H1 (cell line): ENCODE data around the gene MEA1. TPM values are rescaled to one million over a fixed set of nuclear protein-coding genes. Genes with fewer than 3 reads are reported as not detected.
"Not testable (repeated sequence)": the region's sequence is repeated elsewhere in the genome, so short reads cannot be mapped to it uniquely, and the experiment has no call there.

Experiments
- CTCF ChIA-PET: fragments of 300-600 bp; sonication (Branson Sonifier 250); formaldehyde crosslinking; loops from one replicate; lab custom pipeline; 2021; ENCODE audit not compliant: partially characterized antibody; lab: Charles Lee
- POLR2A ChIA-PET: fragments of 300-600 bp; sonication (Branson Sonifier 250); formaldehyde crosslinking; loops from one replicate; lab custom pipeline; 2021; ENCODE audit warnings: inconsistent platforms; ENCODE audit not compliant: partially characterized antibody; lab: Charles Lee
- DNase-seq, 2 experiments: peaks; one replicate each; pipeline versions ENCODE4 v3.0.0 to v3.0.0-alpha.2; 2010 to 2022; ENCODE audit warnings: low spot score in 2 of 2, low read depth in 1 of 2, mixed read lengths in 1 of 2
- FAIRE-seq: peaks from 2 replicates; lab custom pipeline; 2011; peaks lifted over from hg19 to GRCh38; lab: Jason Lieb, UNC
- H2AFZ ChIP-seq: 2 replicates; pipeline ENCODE4 v1.8.1; 2012; ENCODE audit warnings: low read length, inconsistent platforms
- H2AK5ac ChIP-seq: 2 replicates; pipeline ENCODE4 v1.6.1; 2013; ENCODE audit warnings: low read depth, low read length
- H2BK120ac ChIP-seq: replicated peaks from 2 replicates; pipeline ENCODE3; 2013; ENCODE audit warnings: low read depth, low read length, inconsistent platforms
- H2BK12ac ChIP-seq: 2 replicates; pipeline ENCODE4 v1.6.1; 2013; ENCODE audit warnings: low read depth, low read length
- H2BK15ac ChIP-seq: 2 replicates; pipeline ENCODE4 v1.6.1; 2013; ENCODE audit warnings: low read length
- H2BK20ac ChIP-seq: 2 replicates; pipeline ENCODE4 v1.6.1; 2013; ENCODE audit warnings: low read length
- H2BK5ac ChIP-seq: 2 replicates; pipeline ENCODE4 v1.6.1; 2013; ENCODE audit warnings: low read depth, low read length
- H3K14ac ChIP-seq: 2 replicates; pipeline ENCODE4 v1.6.1; 2013; ENCODE audit warnings: inconsistent platforms; ENCODE audit not compliant: insufficient read length
- H3K18ac ChIP-seq: 2 replicates; pipeline ENCODE4 v1.6.1; 2013; ENCODE audit warnings: low read length; ENCODE audit errors: extremely low read depth
- H3K23ac ChIP-seq: 2 replicates; pipeline ENCODE4 v1.6.1; 2013; ENCODE audit warnings: inconsistent platforms; ENCODE audit not compliant: insufficient read length
- H3K23me2 ChIP-seq: 2 replicates; pipeline ENCODE4 v1.6.1; 2013; ENCODE audit warnings: low read depth, low read length
- H3K27ac ChIP-seq: 2 replicates; pipeline ENCODE4 v1.6.1; 2011; ENCODE audit warnings: low read depth, low read length, inconsistent platforms
- H3K27me3 ChIP-seq, 4 experiments: replicated peaks in 1 of 4; 1 replicate in 1 of 4; 2 replicates in 3 of 4; pipeline versions ENCODE4 v1.6.1 to v1.8.1; 2011 to 2013; ENCODE audit warnings: low read length in 3 of 4, mild to moderate bottlenecking in 3 of 4, inconsistent platforms in 2 of 4, mixed read lengths in 2 of 4, moderate library complexity in 1 of 4; ENCODE audit not compliant: control insufficient read depth in 3 of 4, insufficient read depth in 3 of 4; ENCODE audit errors: extremely low read depth in 1 of 4
- H3K36me3 ChIP-seq, 4 experiments: 2 replicates each; pipeline versions ENCODE4 v1.6.1 to v1.8.1; 2011 to 2013; ENCODE audit warnings: mild to moderate bottlenecking in 4 of 4, low read length in 3 of 4, moderate library complexity in 2 of 4, control low read depth in 1 of 4, inconsistent platforms in 1 of 4; ENCODE audit not compliant: insufficient read depth in 4 of 4, control insufficient read depth in 2 of 4
- H3K4ac ChIP-seq: replicated peaks from 2 replicates; pipeline ENCODE3; 2013; ENCODE audit warnings: low read length, low read depth, mixed read lengths, inconsistent platforms; ENCODE audit not compliant: insufficient read length
- H3K4me1 ChIP-seq, 4 experiments: replicated peaks in 1 of 4; 1 replicate in 1 of 4; 2 replicates in 3 of 4; pipeline versions ENCODE4 v1.6.1 to v1.8.1; 2011 to 2013; ENCODE audit warnings: low read length in 3 of 4, inconsistent platforms in 2 of 4, mixed read lengths in 1 of 4; ENCODE audit not compliant: insufficient read depth in 4 of 4, control insufficient read depth in 3 of 4
- H3K4me2 ChIP-seq, 2 experiments: 2 replicates each; pipeline versions ENCODE4 v1.6.1 to v1.8.1; 2011 to 2013; ENCODE audit warnings: low read depth in 2 of 2, low read length in 2 of 2, control low read depth in 1 of 2, inconsistent platforms in 1 of 2, mild to moderate bottlenecking in 1 of 2; ENCODE audit not compliant: insufficient read depth in 1 of 2
- H3K4me3 ChIP-seq, 4 experiments: fragments of 200-600, 300-600 bp in 1 of 4; sonication (generic), shearing (Covaris generic), sonication (Bioruptor Twin) in 1 of 4; 2 replicates each; pipeline versions ENCODE4 v1.5.1 to v1.8.1; 2011 to 2016; ENCODE audit warnings: low read length in 4 of 4, low read depth in 3 of 4, control low read depth in 2 of 4, inconsistent platforms in 2 of 4, mild to moderate bottlenecking in 2 of 4, mixed read lengths in 1 of 4, moderate library complexity in 1 of 4; ENCODE audit not compliant: insufficient read depth in 2 of 4; ENCODE audit errors: extremely low read depth in 1 of 4
- H3K56ac ChIP-seq: replicated peaks from 2 replicates; pipeline ENCODE3; 2013; ENCODE audit warnings: low read depth, mild to moderate bottlenecking, mixed read lengths, low read length, inconsistent platforms; ENCODE audit not compliant: insufficient read length
- H3K79me1 ChIP-seq: 2 replicates; pipeline ENCODE4 v1.6.1; 2013; ENCODE audit warnings: low read depth, low read length, control low read depth
- H3K79me2 ChIP-seq, 2 experiments: 2 replicates each; pipeline versions ENCODE4 v1.6.1 to v1.8.1; 2012 to 2013; ENCODE audit warnings: low read length in 2 of 2, mild to moderate bottlenecking in 2 of 2, inconsistent platforms in 1 of 2; ENCODE audit not compliant: insufficient read depth in 2 of 2, control insufficient read depth in 1 of 2
- H3K9ac ChIP-seq, 4 experiments: replicated peaks in 1 of 4; 1 replicate in 1 of 4; 2 replicates in 3 of 4; pipeline versions ENCODE4 v1.6.1 to v1.8.1; 2011 to 2013; ENCODE audit warnings: low read depth in 3 of 4, low read length in 3 of 4, control low read depth in 2 of 4, mild to moderate bottlenecking in 2 of 4, moderate library complexity in 2 of 4, inconsistent platforms in 1 of 4; ENCODE audit errors: extremely low read depth in 1 of 4
- H3K9me3 ChIP-seq, 2 experiments: 2 replicates each; pipeline versions ENCODE4 v1.6.1 to v1.8.1; 2012 to 2013; ENCODE audit warnings: mild to moderate bottlenecking in 2 of 2, moderate library complexity in 2 of 2, control low read depth in 1 of 2, inconsistent platforms in 1 of 2, low read depth in 1 of 2, low read length in 1 of 2, mixed read lengths in 1 of 2; ENCODE audit not compliant: insufficient read depth in 2 of 2
- H4K20me1 ChIP-seq, 2 experiments: replicated peaks in 1 of 2; 2 replicates each; pipeline versions ENCODE3 to v1.8.1; 2011 to 2013; ENCODE audit warnings: inconsistent platforms in 2 of 2, low read length in 2 of 2, mild to moderate bottlenecking in 1 of 2; ENCODE audit not compliant: insufficient read depth in 2 of 2, control insufficient read depth in 1 of 2
- H4K5ac ChIP-seq: 2 replicates; pipeline ENCODE4 v1.6.1; 2013; ENCODE audit warnings: low read length, low read depth, mixed read lengths, inconsistent platforms; ENCODE audit not compliant: insufficient read length
- H4K8ac ChIP-seq: 2 replicates; pipeline ENCODE4 v1.8.0; 2013; ENCODE audit warnings: mild to moderate bottlenecking, moderate library complexity, low read length, inconsistent platforms; ENCODE audit not compliant: insufficient read depth; ENCODE audit errors: extremely low read depth
- H4K91ac ChIP-seq: replicated peaks from 2 replicates; pipeline ENCODE3; 2013; ENCODE audit warnings: low read length, mixed read lengths, inconsistent platforms; ENCODE audit not compliant: insufficient read length
- WGBS, 2 experiments: shearing (Covaris generic) in 1 of 2; methylation state at CpG; one replicate each; pipeline versions ENCODE4 v1.1.6 to v1.1.7; 2013 to 2015; ENCODE audit warnings: low lambda C conversion rate in 2 of 2, mixed read lengths in 2 of 2, inconsistent platforms in 1 of 2, low coverage in 1 of 2, missing lambda C conversion rate in 1 of 2; ENCODE audit not compliant: insufficient replicate concordance in 2 of 2, insufficient coverage in 1 of 2, insufficient read length in 1 of 2; ENCODE audit errors: extremely low coverage in 1 of 2, missing lambda C conversion rate in 1 of 2; 5-methylcytosine and 5-hydroxymethylcytosine counted together
- polyA plus RNA-seq, 7 experiments: library from polyadenylated mRNA; depleted of rRNA in 3 of 7; stranded (reverse) in 5 of 7; unstranded in 2 of 7; fragments of >200 nt in 5 of 7; fragments of 200-250 nt in 2 of 7; gene quantifications; 1 replicate in 5 of 7; 2 replicates in 1 of 7; 4 replicates in 1 of 7; pipeline versions ENCODE4 v1.2.1 to v1.2.3, GENCODE V29; 2011 to 2013; ENCODE audit warnings: missing spikeins in 2 of 7, mixed read lengths in 2 of 7
- total RNA-seq: library from RNA; stranded (reverse); fragmentation: NEBNext Ultra II Directional; extraction: Animal tissue kit (Norgen Biotek cat#: 25700); gene quantifications from 2 replicates; pipeline ENCODE4 v1.2.1, GENCODE V29; 2021

MEA1 gene
- total and polyA plus RNA-seq, 2 of the 8 experiments (the other 6 are each of a cell fraction or from before 2014, with no cell fraction given): 94.2 to 96.4 TPM

GRCh38 chr6:43041475-43041874, 27.7 kb upstream of the MEA1 start:
- H3K9me3 ChIP-seq, H3K27me3 ChIP-seq, H2AK5ac ChIP-seq, H4K5ac ChIP-seq, H2AFZ ChIP-seq, H2BK5ac ChIP-seq, FAIRE-seq, H3K4ac ChIP-seq, H3K23me2 ChIP-seq, H3K9ac ChIP-seq, H3K27ac ChIP-seq, H3K4me2 ChIP-seq, H3K14ac ChIP-seq, H3K79me1 ChIP-seq, H2BK120ac ChIP-seq, H3K4me1 ChIP-seq, DNase-seq, H4K91ac ChIP-seq, H3K18ac ChIP-seq, H3K56ac ChIP-seq, H4K8ac ChIP-seq, H2BK15ac ChIP-seq, H3K23ac ChIP-seq, H2BK12ac ChIP-seq, H3K79me2 ChIP-seq, H3K4me3 ChIP-seq, H2BK20ac ChIP-seq: not testable (repeated sequence)
- ChIA-PET CTCF (interaction anchor here (1.2 to 1.5 kb wide), 3 partner anchors 13 to 102 kb away, joined by 3 to 6 read pairs (median 3); partner anchors contain the start of gene CUL7), POLR2A (interaction anchor here (0.6 to 29.7 kb wide), 5 partner anchors 8 to 42 kb away, joined by 3 to 584 read pairs (median 4); partner anchors contain the start of genes KLC4, KLHDC3, MEA1 and MRPL2)
- 85% methylated on average over 6 of the region's 8 CpGs; no CpG with 5 or more reads in 1 of the 2 experiments for WGBS, 2 experiments
- Histone ChIP-seq H3K36me3 (peaks cover 0 to 20% (median 12%) of the 10 kb centered on the region in 4 experiments; a peak in 4 of 8 replicates), H4K20me1 (peaks cover 2 to 10% of the 10 kb centered on the region in 2 experiments)
